Measurements from ENCODE around the gene MAGOH. TPM values are rescaled to one million over a fixed set of nuclear protein-coding genes. Genes with fewer than 3 reads are reported as not detected.

The MAGOH gene
- polyA plus RNA-seq, 1 of the 3 experiments (the other 2 are of a cell fraction) = 26.5 TPM

DNA sequence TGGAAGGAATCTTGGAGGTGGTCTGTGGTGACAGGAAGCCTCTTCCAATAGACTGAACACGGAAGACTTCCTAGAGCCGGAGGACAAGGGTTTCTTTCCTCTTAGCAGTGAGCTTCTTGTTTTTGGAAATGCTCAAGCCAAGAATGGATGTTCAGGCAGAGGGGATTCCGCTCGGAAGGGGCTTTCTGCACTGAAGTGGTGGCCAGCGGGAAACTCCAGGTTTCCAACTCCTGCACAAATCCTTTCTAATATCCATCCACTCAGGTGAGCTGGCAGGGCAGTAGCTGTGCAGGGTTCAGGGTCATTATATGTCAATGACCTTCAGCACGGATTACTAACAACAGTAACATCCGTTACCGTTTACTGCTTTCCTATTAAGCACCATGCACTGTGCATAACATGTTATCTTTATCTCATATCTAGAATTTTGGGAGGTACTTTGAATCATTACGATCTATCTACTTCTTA, 42.3 kb downstream of the MAGOH start:
- Histone ChIP-seq H3K4me3 (ENCODE audit: low read depth in 2 of 2, low read length in 1 of 2) (peak overlapping the region; percentile 85 to 95), H3F3A (replicated peaks; ENCODE audit: insufficient read depth) (no peaks in the 10 kb centered on the region), H4K20me1 (ENCODE audit: insufficient read depth) (no peaks in the 10 kb centered on the region), H3K36me3 (replicated peaks in 1 of 2; ENCODE audit: control insufficient read depth in 1 of 2, insufficient read depth in 2 of 2, low read length in 1 of 2) (peaks cover 0 to 6% of the 10 kb centered on the region in 2 experiments), H3K27me3 (ENCODE audit: insufficient read depth) (no peaks in the 10 kb centered on the region), H2AFZ (ENCODE audit: low read depth) (peak overlapping the region; percentile 95), H3K4me2 (peak overlapping the region; percentile 93), H3K9me3 (no peaks in the 10 kb centered on the region), H3K27ac (ENCODE audit: low read depth in 2 of 2, low read length in 1 of 2) (peak overlapping the region; percentile 58 to 70; a peak in 3 of 4 replicates), H3K4me1 (ENCODE audit: control insufficient read depth in 1 of 2, insufficient read depth in 2 of 2, low read depth in 1 of 2, low read length in 1 of 2) (peaks cover 9 to 17% of the 10 kb centered on the region in 2 experiments; a peak in 3 of 4 replicates), H3K9ac (peak overlapping the region; percentile 85), H3K9me2 (no peaks in the 10 kb centered on the region), H3K79me2 (ENCODE audit: insufficient read depth) (peaks cover 21% of the 10 kb centered on the region; the same call in 1 of the 2 replicates)
- no peak for DNase-seq
- ChIA-PET POLR2A (interaction anchor here (0.6 kb wide), 2 partner anchors 72 to 482 kb away, joined by 3 to 7 read pairs; no protein-coding TSS in a partner anchor), CTCF (interaction anchor here (1.8 to 4.7 kb wide), 3 partner anchors 11 to 291 kb away, joined by 9 to 34 read pairs (median 23); no protein-coding TSS in a partner anchor)
- WGBS (ENCODE audit: low lambda C conversion rate) = 65% methylated on average over 9 of the region's 9 CpGs
- TF ChIP-seq, protein P1, sequence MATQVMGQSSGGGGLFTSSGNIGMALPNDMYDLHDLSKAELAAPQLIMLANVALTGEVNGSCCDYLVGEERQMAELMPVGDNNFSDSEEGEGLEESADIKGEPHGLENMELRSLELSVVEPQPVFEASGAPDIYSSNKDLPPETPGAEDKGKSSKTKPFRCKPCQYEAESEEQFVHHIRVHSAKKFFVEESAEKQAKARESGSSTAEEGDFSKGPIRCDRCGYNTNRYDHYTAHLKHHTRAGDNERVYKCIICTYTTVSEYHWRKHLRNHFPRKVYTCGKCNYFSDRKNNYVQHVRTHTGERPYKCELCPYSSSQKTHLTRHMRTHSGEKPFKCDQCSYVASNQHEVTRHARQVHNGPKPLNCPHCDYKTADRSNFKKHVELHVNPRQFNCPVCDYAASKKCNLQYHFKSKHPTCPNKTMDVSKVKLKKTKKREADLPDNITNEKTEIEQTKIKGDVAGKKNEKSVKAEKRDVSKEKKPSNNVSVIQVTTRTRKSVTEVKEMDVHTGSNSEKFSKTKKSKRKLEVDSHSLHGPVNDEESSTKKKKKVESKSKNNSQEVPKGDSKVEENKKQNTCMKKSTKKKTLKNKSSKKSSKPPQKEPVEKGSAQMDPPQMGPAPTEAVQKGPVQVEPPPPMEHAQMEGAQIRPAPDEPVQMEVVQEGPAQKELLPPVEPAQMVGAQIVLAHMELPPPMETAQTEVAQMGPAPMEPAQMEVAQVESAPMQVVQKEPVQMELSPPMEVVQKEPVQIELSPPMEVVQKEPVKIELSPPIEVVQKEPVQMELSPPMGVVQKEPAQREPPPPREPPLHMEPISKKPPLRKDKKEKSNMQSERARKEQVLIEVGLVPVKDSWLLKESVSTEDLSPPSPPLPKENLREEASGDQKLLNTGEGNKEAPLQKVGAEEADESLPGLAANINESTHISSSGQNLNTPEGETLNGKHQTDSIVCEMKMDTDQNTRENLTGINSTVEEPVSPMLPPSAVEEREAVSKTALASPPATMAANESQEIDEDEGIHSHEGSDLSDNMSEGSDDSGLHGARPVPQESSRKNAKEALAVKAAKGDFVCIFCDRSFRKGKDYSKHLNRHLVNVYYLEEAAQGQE (IDR thresholded peaks at IDR 0.05; ENCODE audit: low read depth, low read length) = no peak
- no peak for TF ChIP-seq MXI1 (IDR thresholded peaks at IDR 0.05; ENCODE audit: low read depth, low read length)

GRCh38 chr1:53195246-53196016, 42.9 kb downstream of the MAGOH start:
- CTCF ChIA-PET = interaction anchor here (1.0 to 4.7 kb wide), 4 partner anchors 10 to 349 kb away, joined by 3 to 34 read pairs (median 16); no protein-coding TSS in a partner anchor
- Histone ChIP-seq H3K27me3 (ENCODE audit: insufficient read depth) (no peaks in the 10 kb centered on the region), H3K4me1 (ENCODE audit: control insufficient read depth in 1 of 2, insufficient read depth in 2 of 2, low read depth in 1 of 2, low read length in 1 of 2) (peaks cover 9 to 17% of the 10 kb centered on the region in 2 experiments; a peak in 3 of 4 replicates), H3K4me3 (ENCODE audit: low read depth in 2 of 2, low read length in 1 of 2) (no peak overlapping the region), H3F3A (replicated peaks; ENCODE audit: insufficient read depth) (no peaks in the 10 kb centered on the region), H3K4me2 (no peak overlapping the region), H4K20me1 (ENCODE audit: insufficient read depth) (no peaks in the 10 kb centered on the region), H3K9me2 (no peaks in the 10 kb centered on the region), H3K36me3 (replicated peaks in 1 of 2; ENCODE audit: control insufficient read depth in 1 of 2, insufficient read depth in 2 of 2, low read length in 1 of 2) (peaks cover 0 to under 1% of the 10 kb centered on the region in 2 experiments), H3K79me2 (ENCODE audit: insufficient read depth) (peaks cover 21% of the 10 kb centered on the region; the same call in 1 of the 2 replicates), H3K27ac (ENCODE audit: low read depth in 2 of 2, low read length in 1 of 2) (no peak overlapping the region), H3K9me3 (no peaks in the 10 kb centered on the region), H3K9ac (no peak overlapping the region), H2AFZ (ENCODE audit: low read depth) (peak overlapping the region; percentile 95; the same call in 1 of the 2 replicates)
- 94% methylated on average over 11 of the region's 11 CpGs for WGBS (ENCODE audit: low lambda C conversion rate)
- DNase-seq = no peak
- POLR2A ChIA-PET = no interaction called here
- TF ChIP-seq CHD2 (IDR thresholded peaks at IDR 0.05; ENCODE audit: low read length, partially characterized antibody) (no peak), RXRA (IDR thresholded peaks at IDR 0.05; ENCODE audit: borderline replicate concordance, low read depth) (no peak), YY1 (IDR thresholded peaks at IDR 0.05; ENCODE audit: low read depth) (no peak), TEAD4 (IDR thresholded peaks at IDR 0.05; ENCODE audit: borderline replicate concordance, insufficient read depth) (no peak), RCOR1 (IDR thresholded peaks at IDR 0.05; ENCODE audit: low read length) (no peak), MEF2A (IDR thresholded peaks at IDR 0.05; ENCODE audit: borderline replicate concordance, low read depth) (no peak), RAD21 (IDR thresholded peaks at IDR 0.05; ENCODE audit: low read length) (no peak), PBX3 (IDR thresholded peaks at IDR 0.05) (no peak)
- TF ChIP-seq, protein P2, sequence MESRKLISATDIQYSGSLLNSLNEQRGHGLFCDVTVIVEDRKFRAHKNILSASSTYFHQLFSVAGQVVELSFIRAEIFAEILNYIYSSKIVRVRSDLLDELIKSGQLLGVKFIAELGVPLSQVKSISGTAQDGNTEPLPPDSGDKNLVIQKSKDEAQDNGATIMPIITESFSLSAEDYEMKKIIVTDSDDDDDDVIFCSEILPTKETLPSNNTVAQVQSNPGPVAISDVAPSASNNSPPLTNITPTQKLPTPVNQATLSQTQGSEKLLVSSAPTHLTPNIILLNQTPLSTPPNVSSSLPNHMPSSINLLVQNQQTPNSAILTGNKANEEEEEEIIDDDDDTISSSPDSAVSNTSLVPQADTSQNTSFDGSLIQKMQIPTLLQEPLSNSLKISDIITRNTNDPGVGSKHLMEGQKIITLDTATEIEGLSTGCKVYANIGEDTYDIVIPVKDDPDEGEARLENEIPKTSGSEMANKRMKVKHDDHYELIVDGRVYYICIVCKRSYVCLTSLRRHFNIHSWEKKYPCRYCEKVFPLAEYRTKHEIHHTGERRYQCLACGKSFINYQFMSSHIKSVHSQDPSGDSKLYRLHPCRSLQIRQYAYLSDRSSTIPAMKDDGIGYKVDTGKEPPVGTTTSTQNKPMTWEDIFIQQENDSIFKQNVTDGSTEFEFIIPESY (IDR thresholded peaks at IDR 0.05; ENCODE audit: borderline replicate concordance, low read depth) = no peak
- TF ChIP-seq, protein P1 (IDR thresholded peaks at IDR 0.05; ENCODE audit: low read depth, low read length) = no peak
- TF ChIP-seq, protein P3, sequence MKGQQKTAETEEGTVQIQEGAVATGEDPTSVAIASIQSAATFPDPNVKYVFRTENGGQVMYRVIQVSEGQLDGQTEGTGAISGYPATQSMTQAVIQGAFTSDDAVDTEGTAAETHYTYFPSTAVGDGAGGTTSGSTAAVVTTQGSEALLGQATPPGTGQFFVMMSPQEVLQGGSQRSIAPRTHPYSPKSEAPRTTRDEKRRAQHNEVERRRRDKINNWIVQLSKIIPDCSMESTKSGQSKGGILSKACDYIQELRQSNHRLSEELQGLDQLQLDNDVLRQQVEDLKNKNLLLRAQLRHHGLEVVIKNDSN (IDR thresholded peaks at IDR 0.05; ENCODE audit: borderline replicate concordance, low read depth) = no peak
